Stimulated activated CD4-positive, alpha-beta T cell treated with anti-CD3 and anti-CD28 coated beads, Interleukin-15, amount 100 ng/mL, for 1 hour (primary cell): ENCODE data around the gene PARL.
A peak's percentile ranks its signal among the peaks of the same experiment; 100 is the strongest.

Experiments used
- DNase-seq, 2 donors: peaks; one replicate each; pipeline ENCODE4 v3.0.0-alpha.2; 2020; ENCODE audit warnings: low read depth in 1 of 2, low spot score in 1 of 2

The PARL gene, protein sequence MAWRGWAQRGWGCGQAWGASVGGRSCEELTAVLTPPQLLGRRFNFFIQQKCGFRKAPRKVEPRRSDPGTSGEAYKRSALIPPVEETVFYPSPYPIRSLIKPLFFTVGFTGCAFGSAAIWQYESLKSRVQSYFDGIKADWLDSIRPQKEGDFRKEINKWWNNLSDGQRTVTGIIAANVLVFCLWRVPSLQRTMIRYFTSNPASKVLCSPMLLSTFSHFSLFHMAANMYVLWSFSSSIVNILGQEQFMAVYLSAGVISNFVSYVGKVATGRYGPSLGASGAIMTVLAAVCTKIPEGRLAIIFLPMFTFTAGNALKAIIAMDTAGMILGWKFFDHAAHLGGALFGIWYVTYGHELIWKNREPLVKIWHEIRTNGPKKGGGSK

DNA sequence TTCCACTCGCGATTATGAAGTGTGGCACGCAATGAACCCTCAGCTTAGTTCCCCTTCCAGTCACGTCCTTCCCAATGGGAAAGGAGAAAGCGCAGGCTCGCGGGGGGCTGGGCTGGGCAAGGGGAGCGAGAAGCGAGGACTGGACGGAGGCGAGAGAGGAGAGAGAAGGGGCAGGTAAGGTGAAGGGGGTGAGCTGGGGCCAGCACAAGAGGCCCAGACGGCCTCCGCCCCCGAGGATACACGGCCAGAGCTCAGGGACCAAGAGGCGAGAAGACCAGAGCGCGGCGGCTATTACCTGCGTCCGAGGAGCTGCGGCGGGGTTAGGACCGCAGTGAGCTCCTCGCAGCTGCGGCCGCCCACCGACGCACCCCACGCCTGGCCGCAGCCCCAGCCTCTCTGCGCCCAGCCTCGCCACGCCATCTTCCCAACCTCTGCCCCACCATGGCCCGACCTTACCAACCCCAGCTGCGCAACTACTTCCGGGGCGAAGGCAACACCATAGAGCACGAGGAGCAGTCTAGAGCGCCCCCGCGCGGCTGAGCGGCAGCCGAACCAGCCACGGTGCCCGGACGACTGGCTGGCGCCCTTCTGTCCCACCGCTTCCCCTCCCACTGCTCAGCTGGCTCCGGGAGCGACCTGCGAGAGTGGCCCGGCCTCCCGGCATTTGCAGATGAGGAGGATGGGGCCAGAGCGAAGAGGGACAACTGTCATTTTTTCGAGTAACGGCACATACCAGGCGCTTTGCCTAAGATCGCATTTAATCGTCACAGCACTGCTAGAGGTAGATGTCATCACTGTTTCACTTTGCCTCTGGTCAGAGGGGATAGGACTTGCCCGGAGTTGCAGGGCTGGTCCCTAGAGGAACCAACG, at the start of gene PARL:
Gene PARL, minus strand, starts transcription at position 454 of the 870 bp plus-strand sequence. Its CDS starts 34 bp downstream, at position 420.
- DNase-seq, result peak; percentile 88 to 95

DNA sequence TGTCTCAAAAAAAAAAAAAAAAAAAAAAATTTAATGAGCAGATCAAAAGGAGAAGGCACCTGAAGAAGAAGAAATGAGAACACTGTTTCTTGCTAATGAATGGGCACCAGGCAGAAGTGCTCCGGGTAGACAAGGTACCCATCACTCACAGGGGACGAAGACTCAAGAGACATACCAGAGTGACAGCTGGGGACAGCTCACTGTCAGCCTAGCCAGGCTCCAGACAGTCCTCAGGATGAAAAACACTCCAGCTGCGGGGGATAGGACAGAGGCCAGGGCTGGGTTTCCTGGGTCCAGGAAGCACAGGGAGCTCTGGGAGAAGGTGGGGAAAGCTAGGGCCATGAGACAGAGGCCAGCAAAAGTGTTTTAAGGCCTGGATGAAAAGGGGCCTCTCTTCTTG, 48.5 kb upstream of the PARL start:
- no peak for DNase-seq

DNA sequence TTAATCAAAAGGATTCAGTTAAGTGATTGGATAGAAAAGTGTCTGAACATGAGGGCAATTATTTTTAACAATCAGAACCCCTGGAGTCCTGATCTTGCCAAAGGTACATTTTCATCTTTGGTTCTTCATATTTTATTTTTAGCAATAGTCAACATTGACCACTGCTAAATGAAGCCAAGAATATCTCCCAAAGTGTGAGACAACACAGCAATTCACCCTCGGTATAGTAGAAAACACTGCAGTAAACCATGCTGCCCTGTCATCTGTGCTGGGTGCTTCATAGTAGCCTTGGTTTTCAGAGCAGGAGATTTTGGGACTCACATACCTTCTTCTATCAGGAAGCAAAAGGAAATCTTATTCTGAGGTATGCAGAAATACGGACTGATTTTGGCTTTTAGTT, 47.2 kb upstream of the PARL start:
- no peak for DNase-seq

DNA sequence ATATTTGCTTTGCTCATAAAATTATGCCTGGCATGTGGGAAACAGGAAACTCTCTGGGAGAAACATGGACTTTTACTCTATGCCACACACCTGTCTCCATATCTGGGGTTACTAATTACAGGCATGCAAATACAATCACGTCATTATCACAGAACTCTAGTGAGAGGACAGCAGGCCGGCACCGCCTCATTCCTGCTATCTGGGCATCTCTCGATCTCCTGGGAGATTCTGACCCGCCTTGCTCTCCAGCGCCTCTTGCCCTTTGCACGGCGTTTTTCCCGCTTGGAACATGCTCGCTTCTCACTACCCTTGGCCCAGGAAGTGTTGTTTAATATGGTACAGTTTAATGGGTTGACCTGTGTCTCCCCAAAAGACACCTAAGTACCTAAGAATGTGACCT, 45.4 kb upstream of the PARL start:
- no peak for DNase-seq

DNA sequence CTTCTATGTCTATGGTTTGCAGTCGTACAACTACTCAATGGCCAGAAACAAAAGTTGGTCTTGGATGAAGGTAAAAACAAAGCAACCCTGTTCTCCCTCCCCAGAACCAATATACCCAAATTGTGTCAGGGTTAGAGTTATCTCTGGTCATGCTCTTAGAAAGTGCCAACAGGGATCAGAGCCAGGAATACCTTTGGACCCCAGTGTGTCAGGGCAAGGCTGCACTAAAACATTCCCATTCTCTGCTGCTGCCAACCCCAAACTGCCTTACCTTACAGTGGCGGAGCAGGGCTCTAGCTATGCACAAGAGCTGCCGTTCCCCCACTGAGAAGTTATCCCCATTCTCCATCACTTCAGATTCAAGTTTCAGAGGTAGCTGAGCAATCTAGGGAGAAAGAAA, 42.4 kb upstream of the PARL start:
- DNase-seq, result no peak

DNA sequence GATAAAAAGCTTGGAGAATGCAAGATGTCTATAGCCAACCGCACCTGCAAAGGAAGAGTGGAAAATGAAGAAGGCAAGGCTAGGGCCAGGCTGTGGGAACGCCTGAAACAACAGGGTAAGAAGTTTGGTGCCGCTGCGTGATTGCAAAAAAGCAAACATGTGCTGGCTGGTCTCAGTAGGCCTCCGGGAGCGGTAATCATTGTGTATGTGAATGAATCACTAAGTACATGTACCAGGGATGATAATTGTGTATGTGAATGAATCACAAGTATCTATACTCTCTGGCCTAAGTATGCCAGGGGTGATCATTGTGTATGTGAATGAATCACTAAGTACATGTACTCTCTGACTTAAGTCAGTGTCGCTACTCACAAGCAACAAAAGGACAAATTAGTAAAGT, 40.3 kb upstream of the PARL start:
- DNase-seq, result no peak

DNA sequence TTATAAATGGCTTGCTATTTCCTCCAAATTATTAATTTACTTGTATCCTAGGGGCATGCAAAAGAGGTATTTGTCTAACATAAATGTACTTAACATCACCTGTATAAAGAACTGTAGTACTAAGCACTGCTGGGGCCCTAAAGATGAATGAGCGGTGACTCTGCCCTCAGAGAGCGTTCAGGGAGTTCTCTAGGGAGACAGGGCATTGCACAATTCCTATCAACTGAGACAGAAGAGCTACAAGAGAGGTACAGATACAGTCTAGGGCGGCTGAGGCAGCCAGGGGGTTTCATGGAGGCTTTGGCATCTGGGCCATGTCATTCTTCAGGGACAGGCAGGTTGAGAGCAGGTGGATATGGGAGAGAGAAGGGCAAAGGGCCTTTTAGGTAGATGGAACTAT, 39.9 kb upstream of the PARL start:
- no peak for DNase-seq

DNA sequence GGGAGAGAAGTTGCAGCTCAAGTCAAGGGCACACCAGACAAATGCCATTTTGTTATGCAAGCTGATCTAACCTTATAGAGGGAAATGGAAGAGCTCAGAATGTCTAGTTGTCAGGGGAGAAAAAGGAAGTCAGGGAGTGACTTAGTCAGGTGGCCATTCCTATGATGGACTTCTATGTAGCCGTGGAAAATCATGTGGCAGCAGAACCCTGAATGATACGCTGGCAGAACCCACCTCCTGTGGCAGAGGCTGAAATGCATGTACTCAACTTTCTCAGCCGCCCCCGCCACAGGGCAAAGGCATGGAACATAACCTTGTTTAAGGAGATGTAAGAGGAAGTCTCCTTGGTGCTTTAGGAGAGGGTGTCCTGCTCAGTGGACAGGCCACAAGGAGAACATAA, 37.7 kb upstream of the PARL start:
- no peak for DNase-seq

DNA sequence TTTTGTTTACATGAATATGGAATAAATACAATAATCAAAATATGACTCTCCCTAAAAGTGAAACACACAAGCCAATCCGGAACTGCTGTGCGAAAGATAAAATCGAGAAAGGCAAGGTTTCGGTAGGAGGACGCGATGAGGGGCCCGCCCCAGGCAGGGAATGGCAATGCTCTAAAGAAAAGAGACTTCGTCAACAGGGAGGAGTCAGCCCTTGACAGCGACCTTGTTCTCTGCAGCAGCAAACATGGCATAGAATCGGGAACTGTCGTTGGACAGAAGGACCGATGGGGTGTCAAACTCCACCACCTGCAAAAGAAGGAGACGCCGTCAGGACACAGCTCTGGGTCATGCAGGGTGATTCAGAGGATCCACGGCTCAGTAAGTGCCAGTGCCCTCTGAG, 36.4 kb upstream of the PARL start:
- no peak for DNase-seq

DNA sequence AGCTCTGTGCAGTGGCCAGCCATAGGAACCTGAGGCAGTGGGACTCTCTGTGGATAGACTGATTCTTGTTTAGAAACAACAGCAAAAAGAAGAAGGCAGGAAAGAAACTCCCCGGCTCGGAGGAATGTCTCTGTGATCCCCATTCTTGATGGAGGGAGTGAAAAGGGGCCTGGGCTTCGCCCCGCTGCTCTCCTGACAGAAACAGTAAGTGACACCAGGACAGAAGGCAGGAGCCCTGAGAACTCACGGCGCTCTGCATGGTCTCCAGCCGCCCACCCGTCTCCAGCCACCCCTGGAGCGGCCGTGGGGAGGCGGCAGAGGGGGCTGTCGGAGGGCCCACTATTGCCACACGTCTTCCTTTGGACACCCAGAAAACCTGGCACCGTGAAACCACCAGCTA, 35.7 kb upstream of the PARL start:
- no peak for DNase-seq

DNA sequence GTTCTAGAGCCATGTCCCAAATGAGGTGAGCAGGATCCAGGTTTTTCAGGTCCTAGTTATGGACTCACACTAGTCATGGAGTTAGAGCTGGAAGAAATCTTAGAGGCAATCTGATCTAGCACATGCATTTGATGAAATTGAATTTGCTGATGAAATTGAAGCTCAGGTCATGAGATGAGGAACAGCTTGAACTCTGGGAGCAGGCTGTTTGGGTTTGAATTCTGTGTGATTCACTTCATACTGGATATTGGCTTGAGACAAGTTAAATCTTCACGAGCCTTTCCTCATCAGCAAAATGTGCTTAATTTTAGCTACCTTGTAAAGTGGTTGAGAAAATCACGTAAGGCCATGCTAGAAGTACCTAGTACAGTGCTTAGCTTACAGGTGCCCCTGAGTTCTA, 33.5 kb upstream of the PARL start:
- no peak for DNase-seq

DNA sequence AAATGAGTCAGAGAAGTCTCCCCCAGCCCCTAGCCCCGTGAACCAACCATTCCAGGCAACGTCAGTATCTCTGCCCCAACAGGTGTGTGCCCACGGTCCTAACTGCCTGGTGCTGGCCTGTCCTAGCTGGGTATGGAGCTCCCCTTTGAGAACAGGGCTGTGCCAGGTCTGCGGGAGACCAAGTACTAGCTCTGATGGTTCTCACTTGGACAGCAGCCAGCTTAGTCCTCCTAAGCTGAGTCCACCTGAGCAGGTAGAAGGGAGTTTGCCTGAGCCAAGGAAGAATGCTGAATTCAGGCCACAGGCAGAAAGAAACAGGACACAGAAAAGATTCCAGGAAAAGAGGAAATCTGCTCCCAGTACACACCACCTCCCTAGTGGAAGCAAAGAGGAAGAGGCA, 33.1 kb upstream of the PARL start:
- no peak for DNase-seq

DNA sequence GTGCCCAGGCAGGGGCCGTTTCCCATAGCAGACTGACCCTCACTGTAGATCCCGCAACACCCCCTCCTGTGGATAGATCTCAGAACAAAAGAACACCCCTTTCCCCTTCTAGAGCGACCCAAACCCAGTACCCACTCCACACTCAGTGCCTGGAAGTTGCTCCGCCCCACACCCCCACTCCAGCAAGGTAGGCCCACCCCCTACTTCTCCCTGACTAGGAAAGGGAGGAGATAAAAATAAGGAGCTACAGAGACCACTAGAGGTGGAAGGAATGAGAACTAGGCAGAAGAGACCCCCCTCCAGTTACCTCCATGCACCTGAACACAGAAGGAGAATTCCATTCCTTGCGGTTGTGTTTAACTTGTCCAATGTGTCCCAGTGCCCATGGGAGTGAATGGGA, 30.2 kb upstream of the PARL start:
- no peak for DNase-seq

DNA sequence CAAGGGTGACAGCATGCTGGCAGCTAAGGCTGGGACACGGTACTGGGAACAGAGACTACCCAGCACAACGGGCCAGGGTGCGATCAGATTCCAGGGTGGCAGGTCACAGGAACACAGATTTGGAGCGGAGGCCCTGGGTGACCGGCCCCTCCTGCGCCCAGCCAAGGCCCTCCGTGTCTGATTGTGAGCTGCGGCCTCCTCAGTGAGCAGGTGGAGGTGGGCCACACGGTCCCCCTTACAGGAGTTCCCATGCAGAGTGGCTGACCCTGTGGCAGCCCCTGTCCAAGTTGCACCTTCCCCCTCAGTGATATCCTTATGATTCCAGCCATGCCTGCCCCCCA, 28.9 kb upstream of the PARL start:
- DNase-seq, result no peak

DNA sequence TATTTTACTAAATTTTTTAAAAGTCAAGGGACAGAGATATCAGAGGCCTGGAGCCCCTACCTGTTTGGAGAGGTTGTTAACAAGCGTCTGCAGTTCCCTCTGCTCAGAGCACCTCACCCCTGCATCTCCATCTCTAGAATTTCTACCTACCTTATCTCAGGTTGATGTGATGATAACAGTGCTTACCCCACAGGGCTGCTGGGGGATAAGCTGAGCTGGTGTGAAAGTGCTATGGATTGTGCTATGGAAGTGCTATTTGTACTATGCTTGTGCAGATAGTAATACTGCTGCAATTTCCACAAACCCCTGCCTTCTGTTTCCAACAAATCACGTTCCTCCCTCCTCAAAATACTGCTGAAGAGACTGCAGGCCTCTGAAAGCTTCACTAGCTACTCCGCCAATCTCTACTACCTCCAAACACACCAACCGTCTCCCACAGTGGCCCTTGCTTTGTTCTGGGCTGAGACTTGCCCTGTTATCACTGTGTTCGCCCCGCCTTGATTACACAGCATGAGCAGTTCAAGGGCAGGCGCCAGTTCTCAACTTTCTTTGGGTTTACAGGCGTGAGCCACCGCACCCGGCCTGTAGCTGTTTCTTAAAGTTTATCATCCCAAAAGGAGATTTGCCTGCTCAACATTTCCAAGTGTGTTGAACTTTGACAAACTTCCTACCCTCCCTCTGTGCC, 28.4 kb upstream of the PARL start:
- no peak for DNase-seq

DNA sequence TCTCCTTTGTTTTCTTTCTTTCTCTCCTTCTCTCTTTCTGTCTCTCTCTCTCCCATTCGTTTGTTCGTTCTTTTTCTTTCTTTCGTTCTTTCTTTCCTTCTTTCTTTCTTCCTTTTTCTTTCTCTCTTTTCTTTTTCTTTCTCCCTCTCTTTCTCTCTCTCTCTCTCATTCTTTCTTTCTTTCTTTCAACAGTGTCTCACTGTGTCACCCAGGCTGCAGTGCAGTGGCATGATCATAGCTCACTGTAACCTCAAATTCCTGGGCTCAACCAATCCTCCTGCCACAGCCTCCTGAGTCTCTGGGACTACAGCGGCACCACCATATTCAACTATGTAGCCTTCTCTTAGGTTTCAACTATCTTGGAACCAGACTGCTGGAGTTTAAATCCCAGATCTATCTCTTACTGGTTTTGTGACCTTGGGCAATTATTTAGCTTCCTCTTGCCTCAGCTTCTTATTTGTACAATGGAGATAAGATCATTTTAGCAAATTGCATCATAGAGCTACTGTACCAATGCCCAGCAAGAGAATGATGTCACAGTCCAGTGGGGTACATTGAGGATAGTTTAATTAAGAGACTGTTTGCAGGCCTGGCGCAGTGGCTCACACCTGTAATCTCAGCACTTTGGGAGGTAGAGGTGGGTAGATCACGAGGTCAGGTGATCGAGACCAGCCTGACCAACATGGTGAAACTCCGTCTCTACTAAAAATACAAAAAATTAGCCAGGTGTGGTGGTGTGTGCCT, 27.3 kb upstream of the PARL start:
- no peak for DNase-seq

DNA sequence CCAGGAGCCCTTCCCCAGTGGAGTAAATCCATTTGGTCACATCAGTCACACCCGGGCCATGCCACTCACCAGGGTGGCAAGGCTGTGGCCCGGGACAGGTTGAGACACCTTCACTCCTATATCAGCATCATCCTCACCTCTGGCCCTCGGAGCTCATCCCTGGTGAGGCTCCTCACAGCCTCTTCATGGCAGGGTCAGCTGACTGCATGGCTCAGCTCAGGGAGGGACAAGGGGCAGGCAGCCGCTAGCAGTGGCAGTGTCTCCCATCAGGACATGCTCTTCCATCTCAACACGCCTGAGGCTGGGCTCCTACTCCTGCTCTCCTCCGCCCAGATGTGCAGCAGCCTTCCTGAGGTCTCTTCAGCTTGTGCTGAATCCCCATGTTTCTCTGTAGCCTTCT, 26.4 kb upstream of the PARL start:
- DNase-seq, result no peak

DNA sequence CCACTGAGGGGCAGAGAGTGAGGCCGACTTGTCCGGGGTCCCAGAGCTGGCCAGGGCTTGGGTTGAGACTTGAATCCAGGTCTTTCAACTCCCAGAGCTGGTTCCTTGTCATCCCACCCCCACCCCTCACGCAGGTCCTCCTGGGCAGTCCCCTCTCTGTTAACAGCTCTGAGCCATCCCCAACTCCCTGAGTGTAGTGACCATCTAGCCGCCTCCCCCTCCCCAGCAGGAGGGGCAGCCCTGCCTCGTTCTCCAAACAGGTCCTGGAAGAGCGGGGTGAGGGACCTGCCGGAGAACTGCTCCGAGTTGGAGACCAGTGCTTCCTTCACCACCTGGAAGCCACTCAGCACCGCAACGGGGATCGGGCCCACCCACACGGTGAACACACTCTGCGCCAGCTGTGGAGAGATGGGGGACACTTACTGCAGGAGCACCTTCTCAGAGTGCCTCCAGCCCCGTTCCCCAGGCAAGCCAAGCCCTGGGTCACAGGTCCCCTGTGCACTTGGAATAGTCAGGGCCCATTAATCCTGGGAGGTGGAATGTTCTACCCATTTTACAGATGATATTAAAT, 24.4 kb upstream of the PARL start:
- DNase-seq, result no peak

DNA sequence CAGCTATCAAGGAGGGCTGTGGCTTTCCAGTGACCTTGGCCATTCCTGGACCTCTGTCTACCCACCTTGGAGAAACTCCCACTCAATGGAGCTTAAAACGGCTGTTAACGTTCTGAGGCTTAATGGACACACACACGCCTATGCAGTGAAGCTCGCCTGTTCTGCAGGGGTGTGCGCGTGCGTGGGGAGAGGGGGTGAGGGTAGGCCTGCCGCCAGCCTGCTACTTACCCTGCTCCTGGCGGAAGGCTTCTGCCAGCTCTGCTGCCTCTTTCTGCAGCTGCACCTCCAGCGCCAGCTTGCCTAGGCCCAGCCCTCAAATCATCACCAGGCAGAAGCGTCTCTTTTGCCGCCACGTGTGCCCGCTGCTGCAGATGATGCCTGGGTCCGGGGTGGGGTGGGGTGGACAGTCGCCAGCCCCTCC, 23.2 kb upstream of the PARL start:
- no peak for DNase-seq

DNA sequence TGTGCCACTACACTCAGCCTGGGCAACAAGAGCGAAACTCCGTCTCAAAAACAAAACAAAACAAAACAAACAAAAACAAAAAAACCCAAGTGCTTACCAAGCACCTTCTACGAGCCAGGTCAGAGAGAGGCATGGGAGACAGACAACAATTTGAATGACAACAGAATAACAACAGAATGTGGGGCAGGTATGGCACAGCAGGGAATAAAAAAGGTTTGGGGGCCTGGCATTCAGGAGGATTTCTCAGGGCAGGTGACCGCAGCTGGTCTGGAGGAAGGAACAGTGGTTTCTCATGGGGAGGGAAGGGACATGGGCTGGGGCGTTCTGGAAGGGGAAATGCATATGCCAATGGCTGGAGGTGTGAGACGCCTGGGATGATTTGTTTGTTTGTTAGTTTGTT, 22.5 kb upstream of the PARL start:
- no peak for DNase-seq
